ENCODE data around the gene SLCO1B3.

Gene SLCO1B3

GRCh38 chr12:20885552-20885951 is 75.0 kb downstream of the SLCO1B3 start:
- no peak for DNase-seq

- no peak for DNase-seq
Measured at GRCh38 chr12:20917269-20917668, 106.8 kb downstream of the SLCO1B3 start.

GRCh38 chr12:20917819-20918218 is 107.3 kb downstream of the SLCO1B3 start:
- DNase-seq = no peak

- no peak for DNase-seq
Measured at GRCh38 chr12:20931894-20932293, 121.4 kb downstream of the SLCO1B3 start.

GRCh38 chr12:20946732-20947131 is 136.2 kb downstream of the SLCO1B3 start:
- no peak for DNase-seq

GRCh38 chr12:20950248-20950647 is 139.7 kb downstream of the SLCO1B3 start:
- no peak for DNase-seq

- no peak for DNase-seq
Measured at GRCh38 chr12:20963303-20963702, 152.8 kb downstream of the SLCO1B3 start.

- DNase-seq = no peak
Measured at GRCh38 chr12:20963762-20964161, 153.3 kb downstream of the SLCO1B3 start.
